Stimulated activated CD4-positive, alpha-beta T cell treated with anti-CD3 and anti-CD28 coated beads, Interleukin-12 subunit alpha, Interleukin-12 subunit beta, amount 100 ng/mL, for 48 hours (primary cell): ENCODE measurements around the gene DLK2.
"Not testable (repeated sequence)": the region's sequence is repeated elsewhere in the genome, so short reads cannot be mapped to it uniquely, and the experiment has no call there.

Source experiments
- DNase-seq, 3 donors: peaks; one replicate each; pipeline ENCODE4 v3.0.0-alpha.2; 2020; ENCODE audit warnings: low read depth in 2 of 3, low spot score in 1 of 3

Gene DLK2

GRCh38 chr6:43481591-43482236, 26.4 kb upstream of the DLK2 start:
- no peak for DNase-seq

GRCh38 chr6:43481075-43481474, 25.7 kb upstream of the DLK2 start:
- DNase-seq, result no peak

GRCh38 chr6:43478008-43478372, 22.6 kb upstream of the DLK2 start:
- DNase-seq, result no peak

- peak; percentile 94 to 100 (median 96) for DNase-seq
Measured at GRCh38 chr6:43477235-43478007, 22.1 kb upstream of the DLK2 start, which contains the start of gene TJAP1. Gene TJAP1, plus strand, starts transcription at chr6:43477570. Its CDS starts 21,432 bp downstream, at chr6:43499002.

GRCh38 chr6:43476746-43477145, 21.4 kb upstream of the DLK2 start:
- DNase-seq, result no peak

- no peak for DNase-seq
Measured at GRCh38 chr6:43475516-43475915, 20.2 kb upstream of the DLK2 start.

GRCh38 chr6:43472515-43472914, 17.2 kb upstream of the DLK2 start:
- DNase-seq, result no peak

- DNase-seq, result no peak
Measured at GRCh38 chr6:43471399-43471798, 16.1 kb upstream of the DLK2 start.

- no peak for DNase-seq
Measured at GRCh38 chr6:43469947-43470346, 14.6 kb upstream of the DLK2 start.

- DNase-seq, result no peak
Measured at GRCh38 chr6:43468748-43469681, 13.7 kb upstream of the DLK2 start.

- no peak for DNase-seq
Measured at GRCh38 chr6:43468240-43468639, 12.9 kb upstream of the DLK2 start.

- no peak for DNase-seq
Measured at GRCh38 chr6:43467752-43468151, 12.4 kb upstream of the DLK2 start.

- not testable (repeated sequence) for DNase-seq
Measured at GRCh38 chr6:43467265-43467664, 11.9 kb upstream of the DLK2 start.

- no peak for DNase-seq
Measured at GRCh38 chr6:43465948-43466347, 10.6 kb upstream of the DLK2 start.

- no peak for DNase-seq
Measured at GRCh38 chr6:43464337-43464736, 9.0 kb upstream of the DLK2 start.

GRCh38 chr6:43461936-43462335, 6.6 kb upstream of the DLK2 start:
- DNase-seq, result no peak

GRCh38 chr6:43460032-43460431, 4.7 kb upstream of the DLK2 start:
- no peak for DNase-seq

- no peak for DNase-seq
Measured at GRCh38 chr6:43459535-43459934, 4.2 kb upstream of the DLK2 start.

GRCh38 chr6:43458154-43458553, 2.8 kb upstream of the DLK2 start:
- DNase-seq, result not testable (repeated sequence)

- no peak for DNase-seq
Measured at GRCh38 chr6:43457643-43458042, 2.3 kb upstream of the DLK2 start.

- peak in 1 of 3 donors; percentile 16 for DNase-seq
Measured at GRCh38 chr6:43454696-43455530, 435 bp downstream of the DLK2 start.
